OCI-LY1 (cell line): ENCODE data around the gene UNC13D.

ENCODE experiments used
- H2AFZ ChIP-seq: fragments of 200-600 bp; sonication (generic), shearing (Covaris generic); 2 replicates; pipeline ENCODE4 v1.6.0; 2014; ENCODE audit warnings: antibody characterized with exemption, mild to moderate bottlenecking, low read length
- H3F3A ChIP-seq: fragments of 200-600 bp; sonication (generic), shearing (Covaris generic); 2 replicates; pipeline ENCODE4 v1.6.0; 2014; ENCODE audit warnings: mild to moderate bottlenecking, antibody characterized with exemption, low read length, moderate library complexity; ENCODE audit not compliant: insufficient read depth
- H3K27ac ChIP-seq: fragments of 200-600 bp; sonication (generic); 2 replicates; pipeline ENCODE4 v1.5.1; 2014; ENCODE audit warnings: low read length, mixed run types, mild to moderate bottlenecking, low read depth; ENCODE audit not compliant: poor library complexity, severe bottlenecking
- H3K27me3 ChIP-seq: fragments of 200-600 bp; sonication (generic); 2 replicates; pipeline ENCODE4 v1.6.0; 2014; ENCODE audit warnings: antibody characterized with exemption, mild to moderate bottlenecking, low read length, moderate library complexity; ENCODE audit not compliant: insufficient read depth
- H3K36me3 ChIP-seq: fragments of 200-600 bp; sonication (generic); 2 replicates; pipeline ENCODE4 v1.6.1; 2014; ENCODE audit warnings: mild to moderate bottlenecking, antibody characterized with exemption, low read length, moderate library complexity, mixed read lengths; ENCODE audit not compliant: insufficient read depth
- H3K4me1 ChIP-seq: fragments of 200-600 bp; sonication (generic); 2 replicates; pipeline ENCODE4 v1.5.1; 2014; ENCODE audit warnings: mild to moderate bottlenecking, low read length, moderate library complexity; ENCODE audit not compliant: insufficient read depth, severe bottlenecking
- H3K4me2 ChIP-seq: fragments of 200-600 bp; sonication (generic), shearing (Covaris generic); 2 replicates; pipeline ENCODE4 v1.6.1; 2014; ENCODE audit warnings: low read length
- H3K4me3 ChIP-seq: fragments of 200-600 bp; sonication (generic); 2 replicates; pipeline ENCODE4 v1.5.1; 2014; ENCODE audit warnings: low read length, low read depth, mild to moderate bottlenecking, mixed read lengths; ENCODE audit not compliant: poor library complexity, severe bottlenecking
- H3K79me2 ChIP-seq: fragments of 200-600 bp; shearing (Covaris generic); 2 replicates; pipeline ENCODE4 v1.6.1; 2016; ENCODE audit warnings: mixed run types, low read length, mixed read lengths; ENCODE audit not compliant: insufficient read depth
- H3K9ac ChIP-seq: fragments of 200-600 bp; sonication (generic), shearing (Covaris generic); 2 replicates; pipeline ENCODE4 v1.6.1; 2014; ENCODE audit warnings: mild to moderate bottlenecking, low read length, mixed read lengths
- H3K9me2 ChIP-seq: fragments of 200-600 bp; sonication (generic), shearing (Covaris generic); 2 replicates; pipeline ENCODE4 v1.6.1; 2014; ENCODE audit warnings: low read depth, mild to moderate bottlenecking, low read length, mixed read lengths
- H3K9me3 ChIP-seq: fragments of 200-600 bp; shearing (Covaris generic); 2 replicates; pipeline ENCODE4 v1.6.1; 2014; ENCODE audit warnings: low read length, mixed read lengths
- H4K20me1 ChIP-seq: fragments of 200-600 bp; sonication (generic), shearing (Covaris generic); 2 replicates; pipeline ENCODE4 v1.6.0; 2016; ENCODE audit warnings: mild to moderate bottlenecking, low read length; ENCODE audit not compliant: insufficient read depth
- EZH2 ChIP-seq: fragments of 200-600 bp; sonication (generic), shearing (Covaris generic); IDR thresholded peaks from 2 replicates; pipeline ENCODE4 v1.8.0; 2017; ENCODE audit warnings: borderline replicate concordance, mixed run types, mild to moderate bottlenecking, antibody characterized with exemption, low read length, moderate library complexity, mixed read lengths
- TF ChIP-seq, protein P1 (sequence below): fragments of 200-600 bp; sonication (generic), shearing (Covaris generic); IDR thresholded peaks from 2 replicates; pipeline ENCODE4 v1.5.1; 2017; ENCODE audit warnings: mild to moderate bottlenecking, antibody characterized with exemption, low read length, moderate library complexity, mixed read lengths

Gene UNC13D

DNA sequence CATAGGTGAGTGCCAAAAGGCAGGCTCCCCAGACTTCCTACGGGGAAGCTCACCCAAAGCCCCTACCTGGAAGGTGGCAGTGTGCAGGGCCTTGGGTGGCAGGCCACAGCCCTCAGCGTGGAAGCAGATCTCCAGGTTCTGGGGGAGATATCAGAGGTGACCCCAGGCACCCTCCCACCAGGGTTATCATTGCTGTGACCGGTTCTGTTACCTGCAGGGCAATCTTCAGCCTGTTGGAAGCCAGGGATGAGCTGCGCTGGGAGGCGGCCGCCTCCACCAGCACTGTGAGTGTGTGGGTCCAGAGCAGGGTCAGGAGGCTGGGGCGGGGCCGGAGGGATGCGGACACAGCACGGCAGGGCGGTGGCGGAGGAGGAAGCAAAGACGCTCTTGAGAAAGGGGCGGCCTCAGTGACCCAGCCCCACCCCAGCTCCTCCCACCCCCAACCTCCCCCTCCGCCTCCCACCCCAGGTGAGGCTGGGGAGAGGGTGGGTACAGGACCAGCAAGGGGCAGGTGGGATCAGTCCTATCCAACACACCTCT, 13.1 kb downstream of the UNC13D start:
- no peaks in the 10 kb centered on the region for H3K79me2 ChIP-seq
- no peaks in the 10 kb centered on the region for H3K9me2 ChIP-seq
- no peaks in the 10 kb centered on the region for H3K9me3 ChIP-seq
- H3K27ac ChIP-seq: peak overlapping the region; percentile 24
- no peaks in the 10 kb centered on the region for H3F3A ChIP-seq
- peak overlapping the region; percentile 23 for H3K4me2 ChIP-seq
- peaks cover 4% of the 10 kb centered on the region; the same call in 1 of the 2 replicates for H3K36me3 ChIP-seq
- H3K9ac ChIP-seq: no peak overlapping the region
- 0 out of 2 replicates have a peak, but pooled peaks cover 5% of the 10 kb centered on the region for H3K27me3 ChIP-seq
- no peak overlapping the region for H2AFZ ChIP-seq
- no peak overlapping the region for H3K4me3 ChIP-seq
- TF ChIP-seq EZH2: no peak
- TF ChIP-seq, protein P1, sequence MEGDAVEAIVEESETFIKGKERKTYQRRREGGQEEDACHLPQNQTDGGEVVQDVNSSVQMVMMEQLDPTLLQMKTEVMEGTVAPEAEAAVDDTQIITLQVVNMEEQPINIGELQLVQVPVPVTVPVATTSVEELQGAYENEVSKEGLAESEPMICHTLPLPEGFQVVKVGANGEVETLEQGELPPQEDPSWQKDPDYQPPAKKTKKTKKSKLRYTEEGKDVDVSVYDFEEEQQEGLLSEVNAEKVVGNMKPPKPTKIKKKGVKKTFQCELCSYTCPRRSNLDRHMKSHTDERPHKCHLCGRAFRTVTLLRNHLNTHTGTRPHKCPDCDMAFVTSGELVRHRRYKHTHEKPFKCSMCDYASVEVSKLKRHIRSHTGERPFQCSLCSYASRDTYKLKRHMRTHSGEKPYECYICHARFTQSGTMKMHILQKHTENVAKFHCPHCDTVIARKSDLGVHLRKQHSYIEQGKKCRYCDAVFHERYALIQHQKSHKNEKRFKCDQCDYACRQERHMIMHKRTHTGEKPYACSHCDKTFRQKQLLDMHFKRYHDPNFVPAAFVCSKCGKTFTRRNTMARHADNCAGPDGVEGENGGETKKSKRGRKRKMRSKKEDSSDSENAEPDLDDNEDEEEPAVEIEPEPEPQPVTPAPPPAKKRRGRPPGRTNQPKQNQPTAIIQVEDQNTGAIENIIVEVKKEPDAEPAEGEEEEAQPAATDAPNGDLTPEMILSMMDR: no peak
- H3K4me1 ChIP-seq: peaks cover 55% of the 10 kb centered on the region
- no peaks in the 10 kb centered on the region for H4K20me1 ChIP-seq

- Histone ChIP-seq H3K36me3 (peaks cover 11% of the 10 kb centered on the region; the same call in 1 of the 2 replicates), H4K20me1 (no peaks in the 10 kb centered on the region), H3K9me2 (no peaks in the 10 kb centered on the region), H3K79me2 (no peaks in the 10 kb centered on the region), H3K27me3 (0 out of 2 replicates have a peak, but pooled peaks cover 5% of the 10 kb centered on the region), H3K9me3 (no peaks in the 10 kb centered on the region), H3F3A (no peaks in the 10 kb centered on the region), H3K4me1 (peaks cover 55% of the 10 kb centered on the region), H3K27ac (peak overlapping the region; percentile 24), H3K4me2 (peak overlapping the region; percentile 23), H3K4me3 (peak overlapping the region; percentile 31), H2AFZ (no peak overlapping the region), H3K9ac (peak overlapping the region; percentile 2; the same call in 1 of the 2 replicates)
- TF ChIP-seq, protein P1: peak; percentile 73
- TF ChIP-seq EZH2: no peak
These were observed 13.8 kb downstream of the UNC13D start for GRCh38 chr17:75830164-75831031.

DNA sequence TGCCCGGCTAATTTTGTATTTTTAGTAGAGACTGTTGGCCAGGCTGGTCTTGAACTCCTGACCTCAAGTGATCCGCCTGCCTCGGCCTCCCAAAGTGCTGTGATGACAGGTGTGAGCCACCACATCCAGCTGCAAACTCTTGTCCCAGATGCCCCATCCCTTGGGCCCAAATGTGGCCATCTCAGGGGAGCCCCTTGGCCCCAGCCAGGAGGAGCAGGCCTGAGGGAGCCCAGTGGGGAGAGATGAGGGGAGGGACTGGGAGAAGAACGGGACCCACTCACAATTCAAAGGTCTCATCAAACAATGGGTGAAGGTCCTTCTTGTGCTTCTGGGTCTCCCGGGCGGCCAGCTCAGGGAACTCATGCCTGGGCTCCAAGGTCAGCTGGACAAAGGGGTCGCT, 14.5 kb downstream of the UNC13D start:
- Histone ChIP-seq H3K79me2 (no peaks in the 10 kb centered on the region), H3K27me3 (0 out of 2 replicates have a peak, but pooled peaks cover 5% of the 10 kb centered on the region), H3K4me1 (peaks cover 55% of the 10 kb centered on the region), H3K9ac (no peak overlapping the region), H2AFZ (no peak overlapping the region), H3K4me3 (no peak overlapping the region), H3K9me2 (no peaks in the 10 kb centered on the region), H3F3A (no peaks in the 10 kb centered on the region), H3K27ac (no peak overlapping the region), H3K4me2 (no peak overlapping the region), H4K20me1 (no peaks in the 10 kb centered on the region), H3K9me3 (no peaks in the 10 kb centered on the region), H3K36me3 (peaks cover 18% of the 10 kb centered on the region; the same call in 1 of the 2 replicates)
- TF ChIP-seq, protein P1: no peak
- no peak for TF ChIP-seq EZH2
